ENCODE measurements around the gene SRPRB.

The SRPRB gene

DNA sequence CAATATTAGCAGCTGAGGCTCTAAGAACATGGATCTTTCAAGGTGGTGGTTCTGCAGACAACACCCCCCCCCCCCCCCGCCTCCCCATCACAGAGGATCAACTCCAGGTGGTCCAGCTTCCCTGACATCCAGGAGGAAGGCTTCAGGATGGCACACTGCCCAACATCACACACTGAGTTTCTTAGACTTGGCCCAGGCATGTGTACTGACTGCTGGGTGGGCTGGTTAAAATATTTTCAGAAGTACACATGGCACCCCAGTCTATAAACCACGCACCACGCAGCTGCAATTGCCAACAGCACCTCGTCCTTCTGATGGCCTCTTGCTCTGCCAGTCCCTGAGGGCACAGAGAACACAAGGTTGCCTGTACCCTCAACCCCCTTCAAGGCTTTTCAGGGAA lies 22.1 kb downstream of the SRPRB start:
- DNase-seq (ENCODE audit: low read depth) = no peak

- no peak for DNase-seq (ENCODE audit: low read depth)
Measured at GRCh38 chr3:133828576-133829309, 23.1 kb downstream of the SRPRB start.

DNA sequence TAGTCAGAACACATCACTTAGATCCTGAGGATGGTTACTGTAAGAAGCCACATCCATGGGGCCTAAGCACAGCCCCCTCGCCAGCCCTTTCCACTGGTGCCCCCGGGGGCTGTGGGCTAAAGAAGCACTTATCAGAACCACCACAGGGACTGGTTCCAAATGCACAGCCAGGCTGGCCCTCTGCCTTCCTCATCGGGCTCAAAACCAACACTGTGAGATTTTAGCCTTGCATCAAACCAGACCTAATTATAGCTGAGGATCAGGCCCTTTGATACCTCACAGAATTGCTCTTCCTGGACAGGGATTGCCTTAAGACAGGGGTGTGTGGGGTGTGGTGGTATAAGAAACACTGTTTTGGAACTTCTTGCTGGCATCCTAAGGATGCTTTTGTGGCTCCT lies 23.7 kb downstream of the SRPRB start:
- DNase-seq (ENCODE audit: low read depth) = no peak

DNA sequence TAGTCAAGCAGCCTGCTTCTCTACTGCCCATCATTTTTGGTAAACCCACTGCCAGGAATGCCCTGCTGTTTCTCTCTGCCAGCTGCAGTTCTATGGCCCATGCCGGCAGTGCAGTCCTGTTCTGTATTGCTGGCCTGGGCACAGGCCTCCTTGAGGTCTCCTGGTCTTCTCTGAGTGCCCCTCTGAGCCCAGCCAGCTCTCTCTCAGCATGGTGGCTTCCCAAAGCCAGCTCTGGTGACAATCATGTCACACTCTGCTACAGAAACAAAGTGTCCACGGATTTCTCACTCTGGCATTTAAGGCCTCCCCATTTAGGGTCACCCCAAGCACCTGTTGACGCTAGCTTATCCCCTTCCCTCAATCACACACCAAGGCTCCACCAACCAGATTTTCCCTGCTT lies 24.5 kb downstream of the SRPRB start:
- DNase-seq (ENCODE audit: low read depth) = no peak

DNA sequence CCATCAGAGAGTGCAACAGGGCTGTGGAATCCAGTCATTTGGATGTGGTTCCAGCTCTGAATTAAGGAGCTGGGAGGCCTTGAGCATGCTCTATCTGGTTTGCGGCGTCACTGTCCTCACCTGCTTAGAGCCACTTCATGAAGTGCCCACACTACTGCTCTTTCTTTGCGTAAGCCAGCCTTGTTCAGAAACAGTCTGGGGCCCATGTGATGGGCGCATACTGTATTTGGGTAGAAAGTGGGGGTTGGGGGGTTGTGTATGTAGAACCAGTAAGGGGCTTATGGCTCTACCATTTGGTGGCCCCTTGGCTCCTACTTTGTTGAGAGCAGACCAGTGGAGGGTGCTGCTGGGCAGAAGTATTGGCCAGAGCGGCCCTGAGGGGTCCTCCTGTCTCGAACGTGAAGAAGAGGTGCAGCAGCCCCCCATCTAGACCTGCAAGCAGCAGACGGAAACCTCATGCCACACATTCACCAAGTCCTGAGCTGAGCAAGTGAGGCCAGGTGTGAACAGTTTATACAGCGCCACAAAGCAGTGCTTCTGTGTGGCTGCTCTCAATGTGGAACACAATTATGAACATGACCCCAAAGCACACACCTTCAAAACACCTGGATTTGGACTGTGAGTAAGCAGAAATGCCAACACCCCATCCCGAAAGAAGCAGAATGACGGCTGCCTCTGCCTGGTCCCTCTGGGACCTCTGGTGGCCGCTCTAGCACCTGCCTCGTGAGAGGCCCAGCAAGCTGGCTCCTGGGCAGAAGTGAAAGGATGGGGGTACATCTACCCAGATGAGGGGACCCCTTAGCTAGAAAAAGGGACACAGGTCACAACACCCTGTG lies 26.6 kb downstream of the SRPRB start:
- DNase-seq (ENCODE audit: low read depth) = no peak

DNA sequence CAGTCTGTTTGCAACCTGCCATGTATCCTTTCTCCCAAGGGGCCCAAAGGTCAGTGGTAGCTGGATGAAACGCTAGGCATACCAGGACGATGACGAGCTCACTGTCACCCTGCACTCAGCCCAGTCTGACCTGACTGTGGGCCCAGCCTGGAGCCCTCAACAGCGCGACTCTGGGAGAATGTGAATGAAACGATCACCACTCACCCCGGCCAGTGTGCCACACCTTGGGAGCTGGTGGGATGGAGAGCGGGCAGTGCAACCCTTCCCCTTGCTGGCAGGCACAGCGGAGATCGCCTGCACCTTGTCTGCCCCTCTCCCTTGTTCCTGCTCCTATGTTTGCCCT lies 27.2 kb downstream of the SRPRB start:
- DNase-seq (ENCODE audit: low read depth) = no peak

DNA sequence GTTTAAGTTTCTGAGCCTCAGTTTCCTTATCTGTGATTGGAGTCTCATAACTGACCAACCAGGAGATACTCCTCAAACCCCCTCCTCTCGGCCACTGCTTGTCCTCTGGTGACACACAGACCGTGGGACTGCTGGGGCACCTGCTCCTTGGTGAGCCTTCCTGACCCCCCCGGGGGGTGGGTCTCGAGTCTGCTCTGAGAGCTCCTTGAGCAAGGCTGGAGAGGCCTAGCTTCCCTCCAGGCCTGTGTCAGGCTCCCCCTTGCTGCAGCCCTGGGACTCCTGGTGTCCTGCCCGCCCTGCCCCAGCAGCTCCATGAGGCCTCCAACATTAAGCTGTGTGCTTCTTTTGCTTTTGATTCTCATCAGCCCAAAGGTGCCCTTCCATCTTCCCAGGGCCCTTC lies 27.7 kb downstream of the SRPRB start:
- no peak for DNase-seq (ENCODE audit: low read depth)

DNA sequence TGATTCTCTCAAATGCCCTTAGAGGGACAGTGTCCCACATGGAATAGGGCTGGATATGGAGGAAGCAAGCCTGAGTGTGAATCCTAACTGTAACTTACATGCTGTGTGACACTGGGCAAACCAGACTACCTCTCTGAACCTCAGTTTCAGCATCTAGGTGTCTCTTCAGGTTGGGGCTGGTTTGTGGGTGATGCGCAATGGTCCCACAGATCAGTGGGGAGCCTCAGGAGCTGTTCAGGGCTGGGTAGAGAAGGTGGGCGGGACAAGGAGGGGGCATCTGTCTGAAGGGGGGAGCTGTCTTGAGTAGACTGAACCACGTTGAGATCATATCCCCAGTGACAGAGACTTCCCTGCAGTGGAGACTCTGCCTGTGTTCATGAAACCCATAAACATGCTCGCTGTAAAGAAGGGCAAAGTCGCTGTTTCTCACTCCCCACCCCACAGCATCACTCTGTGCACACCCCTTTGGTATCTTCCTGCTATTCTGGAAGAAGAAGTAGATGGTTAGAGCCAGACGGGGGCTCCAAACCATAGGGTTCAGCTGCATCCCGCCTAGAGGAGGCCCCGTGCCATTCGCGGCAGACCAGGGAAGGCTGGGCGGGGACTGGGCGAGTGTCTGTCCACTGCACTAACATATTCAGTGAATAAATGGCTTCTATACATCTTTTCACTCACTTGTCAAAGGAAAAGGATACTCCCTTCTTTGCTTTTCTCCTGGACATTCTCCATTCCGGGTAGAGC lies 28.4 kb downstream of the SRPRB start:
- DNase-seq (ENCODE audit: low read depth) = no peak

- DNase-seq (ENCODE audit: low read depth) = no peak
Measured at GRCh38 chr3:133834621-133835417, 29.2 kb downstream of the SRPRB start.

DNA sequence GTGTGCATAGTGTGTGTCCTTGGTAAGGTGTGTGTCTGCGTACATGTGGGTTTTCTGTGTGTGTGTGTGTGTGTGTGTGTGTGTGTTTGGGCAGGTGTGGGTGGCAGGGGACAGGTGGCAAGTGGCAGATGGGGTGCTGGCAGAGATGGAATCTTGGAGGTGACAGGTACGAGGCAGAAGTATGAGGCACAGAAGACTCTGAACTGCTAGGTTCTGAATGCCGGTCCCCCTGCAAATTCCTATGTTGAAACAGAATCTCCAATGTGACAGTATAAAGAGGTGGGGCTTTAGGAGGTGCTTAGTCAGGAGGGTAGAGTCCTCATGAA lies 29.8 kb downstream of the SRPRB start:
- DNase-seq (ENCODE audit: low read depth) = no peak

- DNase-seq (ENCODE audit: low read depth) = no peak
Measured at GRCh38 chr3:133835961-133836360, 30.3 kb downstream of the SRPRB start.

GRCh38 chr3:133836497-133837158 lies 31.0 kb downstream of the SRPRB start:
- no peak for DNase-seq (ENCODE audit: low read depth)

DNA sequence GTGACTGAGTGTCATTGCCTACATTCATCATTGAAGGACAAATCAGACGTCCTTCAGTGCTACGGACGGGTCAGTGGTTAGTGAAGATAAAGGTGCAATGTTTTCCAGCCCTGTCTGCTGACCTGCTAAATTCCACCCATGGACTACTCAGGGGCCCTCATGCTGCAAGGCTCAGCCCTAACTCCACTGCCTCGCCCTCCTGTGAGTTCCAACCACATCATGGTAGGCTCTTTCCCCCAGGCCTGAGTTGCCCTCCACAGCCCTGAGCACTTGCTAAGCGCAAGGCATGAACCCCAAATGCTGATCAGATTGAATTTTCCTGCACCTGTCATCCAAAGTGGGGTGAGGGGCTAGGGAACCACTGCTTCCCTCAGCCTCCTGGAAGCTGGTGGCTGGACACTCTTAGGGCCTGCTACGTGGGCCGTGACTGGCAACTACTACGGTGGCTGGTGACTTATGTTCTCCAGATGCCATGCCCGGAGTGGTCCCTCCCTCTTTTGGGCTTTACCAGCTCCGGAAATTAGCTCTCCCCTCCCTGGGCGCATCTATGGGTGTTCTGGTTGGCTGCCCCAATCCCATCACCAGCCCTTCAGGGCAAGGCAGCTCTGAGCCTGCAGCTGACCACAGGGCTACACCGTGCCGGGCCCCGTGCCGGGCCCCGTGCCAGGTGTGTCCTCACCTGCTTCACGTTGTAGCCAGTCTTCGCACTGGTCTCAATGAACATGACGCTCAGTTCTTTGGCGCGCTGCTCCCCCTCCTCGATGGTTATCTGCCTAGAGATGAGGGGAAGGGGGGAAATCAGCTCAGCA lies 32.1 kb downstream of the SRPRB start:
- DNase-seq (ENCODE audit: low read depth) = no peak

DNA sequence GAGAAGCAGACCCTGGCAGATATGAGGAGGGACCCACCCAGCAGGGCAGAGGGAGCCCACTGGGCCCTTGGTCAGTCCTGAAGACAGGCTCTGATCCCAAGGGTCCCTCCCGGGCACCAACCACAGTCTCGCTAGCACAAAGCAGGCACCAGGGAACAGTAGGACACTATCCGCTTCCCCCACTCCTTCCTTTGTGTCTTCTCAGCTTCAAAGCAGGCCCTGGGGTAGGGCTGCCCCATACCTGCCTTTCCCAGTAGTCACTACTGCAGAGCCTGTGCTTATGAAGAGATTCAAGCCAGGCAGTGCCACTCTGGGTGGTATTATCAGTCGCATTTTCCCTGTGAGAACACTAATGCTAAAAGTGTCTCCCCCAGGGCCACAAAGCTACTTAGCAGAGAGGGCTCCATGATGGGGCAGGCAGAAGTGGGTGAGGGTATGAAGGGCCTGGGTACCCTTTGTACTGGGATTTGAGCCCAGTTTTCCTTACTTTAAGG lies 32.7 kb downstream of the SRPRB start:
- no peak for DNase-seq (ENCODE audit: low read depth)

DNA sequence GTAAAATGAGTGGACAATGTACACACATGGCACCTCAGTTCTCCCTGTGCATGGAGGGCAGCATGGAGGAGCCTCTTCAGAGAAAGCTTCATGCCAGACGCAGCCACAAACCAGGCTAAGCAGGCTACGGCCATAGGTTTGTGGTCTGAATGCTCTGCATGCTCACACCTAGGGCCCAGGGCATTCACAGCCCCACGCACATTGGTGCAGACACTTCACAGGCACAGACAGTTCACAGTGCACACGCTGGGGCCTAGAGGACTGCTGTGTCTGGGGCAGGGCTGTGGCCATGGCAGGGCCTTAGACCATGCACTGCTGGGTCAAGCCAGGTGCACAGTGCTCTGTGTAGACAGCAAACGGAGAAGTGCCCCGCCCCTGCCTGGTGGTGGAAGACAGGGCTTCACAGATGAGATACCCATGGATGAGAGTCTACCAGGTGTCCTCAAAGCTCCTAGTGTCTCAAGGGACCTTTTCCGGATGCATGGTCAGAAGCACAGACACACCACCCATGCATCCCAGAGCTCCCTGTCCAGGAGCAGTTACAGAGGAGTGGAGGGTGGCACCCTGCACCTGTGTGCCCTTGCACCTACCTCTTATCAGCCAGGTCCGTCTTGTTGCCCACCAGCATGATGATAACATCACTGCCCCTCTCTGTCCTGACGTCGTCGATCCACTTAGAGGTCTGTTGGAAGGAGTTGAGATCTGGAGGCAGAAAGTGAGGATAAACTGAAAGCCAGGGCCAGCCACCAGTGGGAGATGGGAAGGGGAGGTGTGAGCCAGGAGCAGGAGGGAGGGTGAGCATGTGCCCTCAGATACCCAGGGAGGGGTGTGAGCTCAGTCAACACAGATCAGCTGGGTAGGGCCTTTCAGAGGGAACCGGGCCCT lies 33.5 kb downstream of the SRPRB start:
- no peak for DNase-seq (ENCODE audit: low read depth)

GRCh38 chr3:133840055-133840737 lies 34.6 kb downstream of the SRPRB start:
- no peak for DNase-seq (ENCODE audit: low read depth)

GRCh38 chr3:133840767-133841166 lies 35.2 kb downstream of the SRPRB start:
- no peak for DNase-seq (ENCODE audit: low read depth)

DNA sequence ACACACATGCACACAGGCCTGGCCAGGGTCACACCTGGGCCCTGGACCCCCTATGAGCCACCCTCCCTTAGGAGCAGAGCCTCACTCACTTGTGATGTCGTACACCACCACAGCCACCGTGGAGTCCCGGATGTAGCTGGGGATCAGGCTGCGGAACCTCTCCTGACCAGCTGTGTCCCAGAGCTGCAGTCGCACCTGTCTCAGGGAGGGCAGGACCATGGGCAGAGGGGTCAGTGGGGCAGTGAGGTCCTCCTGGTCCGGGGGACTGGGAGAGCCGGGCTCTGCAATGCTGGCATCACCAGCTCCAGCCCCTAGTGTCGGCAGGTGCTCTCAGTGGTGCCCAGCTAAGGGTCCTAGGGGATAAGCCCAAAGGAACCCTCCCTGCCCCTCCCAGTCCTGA lies 35.6 kb downstream of the SRPRB start:
- no peak for DNase-seq (ENCODE audit: low read depth)

DNA sequence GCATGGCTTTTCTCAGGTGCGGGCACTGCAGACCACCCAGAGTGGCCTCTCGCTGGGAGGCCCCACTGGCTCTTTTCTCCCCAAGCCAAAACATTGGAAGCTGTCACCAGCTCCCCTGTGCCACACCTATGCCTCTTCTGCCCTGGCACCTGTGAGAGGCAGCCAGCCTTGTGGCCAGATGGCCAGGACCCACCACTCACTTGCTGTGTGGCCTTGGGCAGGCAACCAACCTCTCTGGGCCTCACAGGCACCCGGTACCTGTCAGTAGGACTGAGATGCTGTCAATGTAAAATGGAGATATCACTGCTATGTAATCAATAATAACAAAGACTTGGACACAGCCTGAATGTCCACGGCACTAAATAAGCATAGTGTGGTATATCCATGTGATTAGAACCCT lies 36.5 kb downstream of the SRPRB start:
- no peak for DNase-seq (ENCODE audit: low read depth)
